ENCODE measurements around the gene C14orf180.
"Not testable (repeated sequence)": the region's sequence is repeated elsewhere in the genome, so short reads cannot be mapped to it uniquely, and the experiment has no call there.

The C14orf180 gene

DNA sequence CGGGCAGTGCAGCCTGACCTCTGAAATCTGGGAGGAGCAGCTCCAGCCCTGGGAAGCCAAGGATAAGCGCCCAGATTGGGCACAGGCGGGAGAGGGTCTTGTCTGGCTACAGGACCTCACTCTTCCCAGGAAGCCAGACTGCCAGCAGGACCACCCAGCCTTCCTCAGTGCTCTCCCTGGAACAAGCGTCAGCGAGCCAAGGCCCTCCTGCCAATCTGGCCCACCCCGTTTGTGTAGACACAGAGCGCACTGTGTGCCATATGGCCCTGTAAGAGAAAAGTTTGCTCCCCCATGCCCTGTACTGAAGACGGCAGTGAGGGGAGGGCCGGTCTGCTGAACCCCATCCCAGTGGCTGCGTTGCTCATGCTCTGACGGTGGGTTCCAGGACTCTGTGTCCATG, 1.2 kb upstream of the C14orf180 start:
- DNase-seq (ENCODE audit: low read depth), result no peak

- DNase-seq (ENCODE audit: low read depth), result not testable (repeated sequence)
These were observed 375 bp downstream of the C14orf180 start for GRCh38 chr14:104579939-104580338.

DNA sequence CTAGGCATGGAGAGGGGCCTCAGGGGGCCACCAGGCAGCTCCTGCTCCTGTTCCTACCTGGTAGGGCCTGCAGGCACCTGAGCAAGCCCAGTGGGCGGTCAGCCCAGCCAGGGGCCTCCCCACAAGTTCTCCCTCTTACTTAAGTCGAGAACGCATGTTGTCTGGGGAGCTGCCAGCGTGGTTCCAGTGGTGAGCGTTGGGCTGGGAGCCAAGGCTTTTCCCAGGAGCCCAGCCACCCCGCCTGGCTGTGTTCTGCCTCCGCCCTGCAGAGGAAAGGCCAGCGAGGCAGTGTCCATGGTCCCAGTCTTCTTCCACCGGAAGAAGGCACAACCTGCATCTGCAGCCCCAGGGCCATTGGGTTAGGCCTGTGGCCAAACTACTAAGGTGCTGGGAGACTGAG, 1.4 kb downstream of the C14orf180 start:
- DNase-seq (ENCODE audit: low read depth), result no peak

- DNase-seq (ENCODE audit: low read depth), result no peak
These were observed 2.0 kb downstream of the C14orf180 start for GRCh38 chr14:104581521-104581920.

DNA sequence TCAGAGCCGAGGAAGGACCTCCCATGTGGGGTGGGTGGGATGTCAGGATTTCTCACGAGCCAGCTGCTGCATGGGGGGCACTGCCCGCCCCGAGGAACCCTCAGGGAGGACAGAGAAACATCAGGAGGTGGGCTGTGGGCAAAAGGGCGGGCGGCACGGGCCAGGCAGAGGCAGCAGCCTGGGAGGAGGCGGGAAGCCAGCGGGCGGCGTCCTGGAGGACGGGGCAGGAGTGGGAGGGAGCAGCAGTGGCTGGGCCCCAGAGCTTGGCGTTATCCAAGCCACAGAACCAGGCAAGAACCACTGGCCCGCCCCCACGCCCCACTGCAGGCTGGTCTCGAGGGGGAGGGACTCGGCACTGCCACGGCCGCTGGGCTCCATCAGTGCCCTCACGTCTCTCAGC, 2.4 kb downstream of the C14orf180 start:
- no peak for DNase-seq (ENCODE audit: low read depth)

DNA sequence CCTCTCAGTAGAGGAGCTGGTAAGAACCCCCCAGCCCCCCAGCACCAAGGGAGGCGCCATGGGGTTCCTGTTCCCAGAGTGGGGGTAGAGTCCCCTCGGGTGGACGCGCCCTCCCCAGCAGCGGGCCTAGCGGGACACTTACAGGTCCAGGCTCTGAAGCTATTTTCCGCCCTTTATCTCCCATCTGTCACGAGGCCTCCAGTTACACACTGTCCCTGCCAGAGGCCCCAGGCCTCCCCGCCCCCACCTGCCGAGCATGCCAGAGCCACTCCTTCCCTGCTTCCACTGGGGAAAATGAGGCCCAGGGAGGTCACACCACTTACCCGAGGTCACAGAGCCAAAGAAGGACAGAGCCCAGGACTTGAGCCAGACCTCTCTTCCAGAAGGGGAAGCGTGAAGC, 3.1 kb downstream of the C14orf180 start:
- DNase-seq (ENCODE audit: low read depth), result no peak

- DNase-seq (ENCODE audit: low read depth), result no peak
These were observed 4.1 kb downstream of the C14orf180 start for GRCh38 chr14:104583424-104584306.

DNA sequence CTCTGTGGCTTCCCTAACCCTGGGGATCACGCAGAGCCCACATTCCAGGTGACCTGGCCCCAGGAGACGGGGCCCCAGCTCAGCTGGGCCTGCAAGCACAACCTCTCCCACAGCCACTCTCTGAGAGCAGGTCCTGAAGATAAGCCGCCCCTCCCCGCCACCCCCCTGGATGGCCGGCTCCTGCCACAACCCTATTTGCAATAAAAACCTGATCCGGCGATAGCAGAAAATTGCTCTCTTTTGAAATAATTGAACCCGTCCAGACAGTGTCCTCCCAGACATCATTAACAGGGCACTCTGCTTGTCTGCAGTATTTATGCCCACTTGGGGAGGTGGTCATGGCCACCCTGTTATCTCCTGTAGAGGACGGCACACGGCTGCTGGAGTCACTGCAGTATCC, 5.0 kb downstream of the C14orf180 start:
- DNase-seq (ENCODE audit: low read depth), result no peak

DNA sequence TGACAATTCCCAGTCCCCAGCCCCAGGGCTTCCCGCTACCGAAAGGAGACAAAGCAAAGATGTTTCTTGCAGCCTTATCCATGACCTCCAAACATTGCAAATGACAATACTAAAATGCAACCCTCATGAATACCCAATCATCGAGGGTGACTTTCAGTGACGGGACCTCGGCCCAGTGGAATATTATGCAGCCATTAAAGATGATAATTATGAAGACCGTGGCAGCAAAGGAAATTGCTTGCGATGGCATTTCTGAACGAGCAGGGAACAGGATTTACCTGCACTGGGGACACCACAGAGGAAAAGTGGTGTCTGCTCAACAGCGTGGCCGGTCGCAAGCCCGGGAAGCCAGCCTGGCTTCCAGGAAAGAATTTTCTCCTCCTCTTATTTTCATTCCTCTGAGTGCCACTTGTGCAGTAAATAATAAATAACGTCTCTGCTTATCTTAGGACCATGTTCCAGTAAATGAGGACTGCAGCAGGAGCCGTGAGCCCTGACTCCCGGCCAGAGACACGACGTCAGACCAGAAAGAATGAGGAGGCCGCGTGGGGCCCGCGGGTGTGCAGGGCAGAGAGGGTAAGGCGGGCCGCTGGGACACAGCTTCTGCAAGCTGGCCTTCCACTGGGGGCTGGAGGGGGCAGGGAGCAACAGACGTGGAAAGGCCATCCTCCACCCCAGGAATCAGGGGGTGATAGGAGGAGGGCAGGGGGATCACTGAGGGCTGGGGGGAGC, 6.6 kb downstream of the C14orf180 start:
- DNase-seq (ENCODE audit: low read depth), result no peak

GRCh38 chr14:104586832-104587620, 7.5 kb downstream of the C14orf180 start:
- DNase-seq (ENCODE audit: low read depth), result no peak

GRCh38 chr14:104587641-104588040, 8.1 kb downstream of the C14orf180 start:
- no peak for DNase-seq (ENCODE audit: low read depth)

GRCh38 chr14:104588066-104588857, 8.7 kb downstream of the C14orf180 start:
- DNase-seq (ENCODE audit: low read depth), result no peak

DNA sequence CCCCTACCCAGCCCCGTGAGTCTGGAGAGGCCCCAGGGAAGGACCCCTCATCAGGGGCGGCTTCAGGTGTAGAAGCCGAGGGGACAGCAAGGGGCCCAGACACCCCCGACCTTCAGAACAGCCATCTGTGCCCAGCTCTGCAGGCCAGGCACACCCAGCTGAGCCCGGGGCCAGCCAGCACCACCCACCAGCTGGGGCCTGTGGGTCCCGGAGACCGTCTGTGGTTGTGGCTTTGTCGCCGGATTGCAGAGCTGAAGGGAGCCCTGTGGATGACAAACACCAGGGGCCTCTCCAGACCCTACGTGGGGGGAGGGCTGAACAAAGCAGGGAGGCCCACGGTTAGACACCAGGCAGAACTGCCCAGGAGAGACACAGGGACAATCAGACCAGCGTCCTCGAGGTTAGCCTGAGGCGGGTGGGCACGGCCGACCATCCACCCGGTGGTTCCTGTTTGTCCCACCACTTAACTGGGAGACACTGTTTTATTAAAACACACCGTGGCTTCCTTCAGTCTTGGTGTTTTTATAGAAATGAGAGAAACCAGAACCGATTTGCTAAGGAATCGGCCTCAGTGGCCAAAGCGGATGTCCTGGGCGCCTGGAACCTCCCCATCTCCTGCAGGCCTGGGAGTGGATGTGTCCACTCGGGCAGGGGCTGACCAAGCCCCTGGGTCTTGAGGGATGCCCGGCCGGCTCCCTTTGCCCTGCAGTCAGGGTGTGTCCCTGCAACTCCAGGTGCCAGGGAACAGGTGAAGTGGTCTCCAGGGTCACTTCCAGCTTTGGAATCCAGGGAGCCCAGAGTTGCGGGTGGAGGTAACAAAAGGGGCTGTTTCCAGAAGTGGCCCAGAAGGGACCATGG, 10.0 kb downstream of the C14orf180 start:
- no peak for DNase-seq (ENCODE audit: low read depth)

DNA sequence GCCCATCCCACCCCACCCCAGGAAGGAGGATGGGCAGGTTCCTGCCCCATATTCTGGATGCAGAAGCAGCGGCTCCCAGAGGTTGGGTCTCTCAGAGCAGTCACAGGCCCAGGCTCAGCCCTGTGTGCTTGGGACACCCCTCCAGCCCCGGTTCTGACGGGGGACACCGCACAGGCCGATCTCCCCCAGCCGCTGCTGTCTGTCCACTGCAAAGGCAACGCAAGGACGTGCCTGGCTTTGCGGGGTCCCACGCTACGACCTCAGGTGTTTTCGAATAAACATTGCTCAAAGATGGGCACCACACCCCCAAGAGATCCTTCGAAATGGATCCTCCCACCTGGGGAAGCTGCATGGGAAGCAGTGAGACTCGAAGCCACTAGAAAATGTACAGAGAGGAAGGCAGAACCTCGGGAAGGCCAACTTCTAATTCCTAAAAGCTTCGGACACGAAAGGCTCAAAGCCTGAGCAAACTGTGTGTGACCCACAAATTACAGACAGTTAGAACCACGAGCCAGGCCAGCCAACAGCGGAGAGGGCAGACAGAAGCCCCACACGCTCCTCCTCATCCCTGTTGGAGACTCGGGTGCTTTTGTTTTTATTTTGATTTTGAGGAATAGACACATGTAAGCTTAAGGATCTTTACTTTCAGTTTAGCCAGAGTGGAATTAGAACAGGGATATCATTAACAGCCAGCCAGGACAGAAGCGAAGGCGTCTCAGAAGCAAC, 10.8 kb downstream of the C14orf180 start:
- DNase-seq (ENCODE audit: low read depth), result no peak

- no peak for DNase-seq (ENCODE audit: low read depth)
These were observed 11.5 kb downstream of the C14orf180 start for GRCh38 chr14:104591031-104591430.

GRCh38 chr14:104591506-104592291, 12.1 kb downstream of the C14orf180 start:
- no peak for DNase-seq (ENCODE audit: low read depth)

DNA sequence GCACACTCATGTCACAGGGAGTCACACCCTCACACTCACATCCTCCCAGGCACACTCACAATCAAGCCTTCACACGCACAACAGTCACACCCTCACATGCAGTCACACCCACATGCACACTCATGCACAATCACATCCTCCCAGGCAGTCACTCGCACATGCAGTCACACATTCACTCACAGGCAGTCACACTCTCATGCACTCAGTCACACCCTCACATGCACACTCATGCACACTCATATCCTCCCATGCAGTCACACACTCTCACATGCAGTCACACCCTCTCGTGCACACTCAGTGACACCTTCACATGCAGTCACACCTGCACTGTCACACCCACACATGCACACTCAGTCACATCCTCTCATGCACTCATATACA, 12.7 kb downstream of the C14orf180 start:
- DNase-seq (ENCODE audit: low read depth), result no peak

DNA sequence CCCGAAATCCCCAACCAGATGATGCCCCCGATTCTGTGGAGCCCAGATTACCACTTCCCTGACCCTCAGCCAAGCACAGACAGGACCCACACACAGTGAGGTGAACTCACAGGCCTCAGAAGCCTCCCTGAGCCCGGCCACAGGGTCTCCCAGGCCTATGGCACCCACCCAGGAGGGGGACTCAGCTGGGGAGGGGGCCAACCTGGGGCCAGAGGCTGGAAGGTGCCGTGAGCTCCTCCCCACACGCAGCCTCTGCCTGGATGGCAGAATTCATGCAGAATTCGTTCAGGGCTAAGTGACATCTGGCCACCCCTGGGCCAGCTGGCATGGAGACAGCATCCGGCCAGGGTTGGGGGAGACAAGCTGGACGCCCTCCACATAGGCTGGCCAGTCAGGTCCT, 13.2 kb downstream of the C14orf180 start:
- DNase-seq (ENCODE audit: low read depth), result no peak

GRCh38 chr14:104593241-104593701, 13.7 kb downstream of the C14orf180 start:
- no peak for DNase-seq (ENCODE audit: low read depth)
